Measurements from ENCODE around the gene C1S.
"Not testable (repeated sequence)": the region's sequence is repeated elsewhere in the genome, so short reads cannot be mapped to it uniquely, and the experiment has no call there.

C1S gene

DNA sequence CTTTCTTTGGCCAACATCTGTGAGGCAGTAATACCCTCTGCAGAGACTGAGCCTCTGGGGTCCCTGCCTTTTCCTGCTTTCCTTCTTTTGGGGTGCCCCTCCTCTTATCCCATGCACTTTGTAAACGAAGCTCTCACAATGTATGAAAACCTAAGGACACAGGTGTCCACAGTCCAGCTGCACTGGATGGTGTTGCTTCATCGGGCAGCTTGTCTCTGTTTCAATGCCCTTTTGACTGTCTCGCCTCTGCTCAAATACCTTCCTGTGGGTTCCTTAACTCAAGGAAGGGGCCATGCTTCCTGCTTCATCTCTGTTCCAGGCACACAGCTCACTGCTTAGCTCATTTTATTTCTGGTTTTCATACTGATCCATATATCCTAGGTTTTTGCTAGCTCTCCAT lies 42.1 kb downstream of the C1S start:
- DNase-seq (ENCODE audit: low read depth), result no peak

- no peak for DNase-seq (ENCODE audit: low read depth)
Observed at GRCh38 chr12:7103837-7104584, 43.5 kb downstream of the C1S start.

GRCh38 chr12:7106082-7106481 lies 45.6 kb downstream of the C1S start:
- DNase-seq (ENCODE audit: low read depth), result no peak

- not testable (repeated sequence) for DNase-seq (ENCODE audit: low read depth)
Observed at GRCh38 chr12:7107181-7107580, 46.7 kb downstream of the C1S start.

DNA sequence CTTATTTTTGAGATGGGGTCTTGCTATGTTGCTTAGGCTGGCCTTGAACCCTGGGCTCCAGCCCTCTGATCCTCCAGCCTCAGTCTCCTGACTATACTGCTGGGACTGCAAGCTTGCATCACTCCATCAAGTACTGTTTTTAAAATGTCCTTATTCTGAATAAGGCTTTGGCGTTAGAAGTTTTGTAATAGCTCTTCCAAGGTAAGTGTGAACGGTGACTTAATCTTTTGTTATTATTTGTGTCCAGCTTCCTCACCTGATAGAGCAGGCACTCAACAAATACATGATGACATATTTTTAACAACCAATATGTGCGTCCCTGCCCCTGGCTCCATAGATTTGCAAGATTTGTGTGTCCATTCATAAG lies 47.1 kb downstream of the C1S start:
- DNase-seq (ENCODE audit: low read depth), result no peak

GRCh38 chr12:7108003-7108795 lies 47.7 kb downstream of the C1S start:
- DNase-seq (ENCODE audit: low read depth), result peak; percentile 56

DNA sequence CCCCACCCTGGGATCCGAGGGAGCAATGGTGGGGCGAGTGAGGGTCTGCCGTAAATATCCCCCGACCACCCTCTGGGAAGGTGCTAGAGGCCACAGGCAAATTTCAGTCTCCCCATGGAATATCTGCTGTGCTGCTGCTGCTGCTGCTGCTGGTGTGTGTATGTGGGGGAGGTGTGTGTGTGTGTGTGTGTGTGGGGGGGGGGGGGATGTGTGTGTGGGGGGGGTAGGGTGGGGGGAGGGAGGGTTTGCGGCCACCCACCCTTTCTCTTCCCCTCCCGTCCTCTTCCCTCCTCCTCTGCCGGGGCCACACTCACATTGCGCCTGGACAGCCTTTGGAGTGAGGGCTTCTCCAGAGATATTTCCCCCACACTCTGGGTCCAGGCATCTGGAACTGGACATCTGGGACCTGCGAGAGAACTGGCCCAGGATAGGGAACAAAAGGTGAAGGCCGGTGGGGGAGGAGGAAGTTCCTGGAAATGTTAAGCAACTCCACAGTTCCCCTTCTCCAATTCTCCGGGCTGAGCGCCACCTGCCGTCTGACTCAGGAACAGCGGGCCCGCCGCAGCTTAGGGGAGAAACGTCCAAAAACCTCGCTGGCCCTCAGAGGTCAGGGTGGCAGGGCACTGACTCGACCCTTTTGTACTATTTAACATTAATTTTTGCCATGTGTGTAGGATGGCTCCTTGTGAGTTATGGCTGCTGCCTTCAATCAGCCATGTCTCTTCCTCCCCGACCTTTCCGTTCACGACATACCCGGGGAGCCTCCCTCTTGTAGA lies 48.5 kb downstream of the C1S start, which contains the start of gene C1RL:
Gene C1RL, minus strand, starts transcription at position 419 of the 776 bp plus-strand sequence. Its CDS starts 34 bp downstream, at position 385.
- DNase-seq (ENCODE audit: low read depth), result peak; percentile 68

GRCh38 chr12:7109572-7109920 lies 49.0 kb downstream of the C1S start:
- no peak for DNase-seq (ENCODE audit: low read depth)

DNA sequence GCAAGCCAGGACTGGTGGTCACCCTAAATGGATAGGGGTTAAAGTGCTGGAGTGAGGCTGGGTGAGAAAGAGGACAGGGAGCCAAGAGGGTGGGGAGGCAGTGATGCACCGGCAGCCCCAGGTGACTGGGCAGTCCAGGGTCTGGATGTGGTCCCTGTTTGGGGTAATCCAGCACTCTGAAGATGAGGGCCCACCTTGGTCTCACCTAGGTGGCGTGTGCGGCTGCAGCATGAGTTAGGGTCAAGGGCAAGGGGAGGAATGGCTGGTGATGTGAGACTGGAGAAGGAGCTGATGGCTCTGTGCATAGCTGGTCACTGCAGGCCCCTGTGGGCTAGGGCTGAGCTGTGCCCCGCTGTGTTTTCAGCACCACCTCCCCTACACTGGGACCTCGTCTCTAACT lies 50.1 kb downstream of the C1S start:
- no peak for DNase-seq (ENCODE audit: low read depth)

- no peak for DNase-seq (ENCODE audit: low read depth)
Observed at GRCh38 chr12:7112041-7112440, 51.5 kb downstream of the C1S start.

DNA sequence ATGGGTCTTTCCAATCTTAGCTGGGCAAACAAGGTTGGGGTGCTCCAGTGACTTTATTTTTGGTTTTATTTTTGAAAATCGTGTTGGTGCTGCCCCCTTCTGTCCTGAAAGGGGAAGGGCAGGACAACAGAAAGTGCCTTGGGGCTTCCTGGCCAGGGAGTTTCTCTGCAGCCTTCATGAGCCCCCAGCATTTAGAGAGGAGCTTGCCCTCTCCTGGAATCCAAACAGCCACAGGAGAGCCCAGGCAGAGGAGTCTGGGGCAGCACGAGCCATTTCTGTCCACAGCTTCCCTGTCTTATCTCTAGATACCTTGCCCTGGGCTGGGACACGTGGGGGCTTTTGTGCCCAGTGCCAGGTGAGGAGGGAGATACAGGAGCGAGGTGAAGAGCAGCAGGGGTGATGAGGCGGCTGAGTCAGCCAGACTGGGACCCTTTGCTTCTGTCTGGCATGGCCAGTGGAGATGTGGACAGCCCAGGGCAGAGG lies 52.9 kb downstream of the C1S start:
- DNase-seq (ENCODE audit: low read depth), result peak; percentile 33

- DNase-seq (ENCODE audit: low read depth), result no peak
Observed at GRCh38 chr12:7114008-7114407, 53.5 kb downstream of the C1S start.

- no peak for DNase-seq (ENCODE audit: low read depth)
Observed at GRCh38 chr12:7114851-7115250, 54.3 kb downstream of the C1S start.

- DNase-seq (ENCODE audit: low read depth), result no peak
Observed at GRCh38 chr12:7116196-7116595, 55.7 kb downstream of the C1S start.

DNA sequence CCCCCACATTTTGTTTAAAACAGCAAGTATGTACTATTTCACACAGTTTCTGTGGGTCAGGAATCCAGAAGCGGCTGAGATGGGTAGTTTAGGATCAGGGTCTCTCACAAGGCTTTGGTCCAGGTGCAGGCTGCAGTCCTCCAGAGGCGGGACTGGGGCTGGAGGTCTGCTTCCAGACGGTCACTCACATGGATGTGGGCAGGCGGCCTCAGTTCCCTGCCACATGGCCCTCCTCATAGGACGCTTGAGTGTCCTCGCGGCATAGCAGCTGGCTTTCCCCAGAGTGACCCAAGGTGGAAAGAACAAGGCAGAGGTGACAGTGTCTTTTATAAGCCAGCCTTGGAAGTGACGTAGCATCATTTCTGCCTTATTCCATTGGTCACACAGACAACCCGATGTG lies 56.4 kb downstream of the C1S start:
- DNase-seq (ENCODE audit: low read depth), result no peak

DNA sequence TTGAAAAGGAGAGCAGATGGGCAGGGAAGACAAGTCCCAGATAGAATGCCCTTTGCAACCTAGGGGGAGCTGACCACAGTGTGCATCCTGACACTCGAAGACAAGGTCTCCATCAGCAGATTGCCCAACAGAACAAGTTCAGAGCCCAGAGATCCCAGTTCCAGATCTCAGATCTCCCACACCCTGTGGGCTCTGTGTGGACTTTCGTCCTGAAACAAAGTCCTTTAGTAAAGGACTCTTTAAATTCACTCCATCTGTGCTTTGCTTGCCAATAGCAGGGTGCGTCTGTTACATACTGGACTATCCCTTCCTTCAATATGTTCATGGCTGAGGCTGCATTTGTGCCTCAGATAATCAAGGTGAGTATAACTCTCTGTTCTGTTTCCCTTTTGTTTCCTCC lies 57.2 kb downstream of the C1S start:
- DNase-seq (ENCODE audit: low read depth), result no peak

GRCh38 chr12:7118881-7119280 lies 58.4 kb downstream of the C1S start:
- DNase-seq (ENCODE audit: low read depth), result no peak

DNA sequence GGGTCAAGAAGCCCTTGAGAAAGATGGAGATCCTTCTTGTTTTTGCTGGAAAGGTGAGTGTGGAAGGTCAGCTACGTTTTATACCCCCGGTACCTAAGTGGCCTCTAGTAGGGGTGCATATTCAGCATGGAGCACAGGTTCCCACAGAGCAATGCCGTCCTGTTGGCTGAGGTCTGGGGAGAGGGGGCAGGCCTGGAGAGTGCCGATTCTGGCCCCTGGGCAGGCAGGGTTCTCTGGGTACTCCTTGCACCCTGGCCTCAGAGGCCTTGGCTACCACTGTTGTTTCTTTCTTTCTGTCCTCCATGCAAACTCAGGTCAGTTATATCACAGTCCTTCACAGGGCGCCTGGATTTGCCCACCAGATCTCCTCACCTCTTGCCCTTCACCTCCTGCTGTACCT lies 59.6 kb downstream of the C1S start:
- DNase-seq (ENCODE audit: low read depth), result no peak
